Breast epithelium (tissue), 4 donors: ENCODE results near the gene SDF2. TPM values are rescaled to one million over a fixed set of nuclear protein-coding genes. Genes with fewer than 3 reads are reported as not detected.

Experiments
- DNase-seq, 2 donors: peaks; one replicate each; pipeline ENCODE4 v3.0.0-alpha.2; 2019; ENCODE audit warnings: low spot score in 2 of 2
- H3K27ac ChIP-seq, 2 donors: fragments of 200-600 bp; sonication (generic) in 1 of 2; one replicate each; pipeline ENCODE4 v1.5.1; 2016 to 2019; ENCODE audit warnings: mild to moderate bottlenecking in 1 of 2
- H3K27me3 ChIP-seq, 2 donors: fragments of 200-600 bp; sonication (generic) in 1 of 2; one replicate each; pipeline versions ENCODE4 v1.5.1 to v1.6.0; 2017 to 2019; ENCODE audit warnings: control low read depth in 1 of 2, mild to moderate bottlenecking in 1 of 2
- H3K36me3 ChIP-seq: fragments of 200-600 bp; one replicate; pipeline ENCODE4 v1.5.1; 2019
- H3K4me1 ChIP-seq, 2 donors: fragments of 200-600 bp; sonication (generic); one replicate each; pipeline ENCODE4 v1.5.1; 2016 to 2019; ENCODE audit warnings: control low read depth in 1 of 2
- H3K4me3 ChIP-seq, 3 donors: fragments of 200-600 bp; sonication (generic); 1 replicate in 2 of 3; 2 replicates in 1 of 3; pipeline ENCODE4 v1.5.1; 2016 to 2019; ENCODE audit warnings: mild to moderate bottlenecking in 3 of 3, moderate library complexity in 2 of 3
- H3K9me3 ChIP-seq, 2 donors: fragments of 200-600 bp; sonication (generic) in 1 of 2; one replicate each; pipeline ENCODE4 v1.5.1; 2016 to 2019; ENCODE audit warnings: control low read depth in 1 of 2
- CTCF ChIP-seq, 3 donors: fragments of 450-650 bp; IDR thresholded peaks; one replicate each; pipeline ENCODE4 v1.5.1; 2016 to 2017; ENCODE audit warnings: antibody characterized with exemption in 3 of 3, mild to moderate bottlenecking in 3 of 3, moderate library complexity in 3 of 3
- POLR2A ChIP-seq: fragments of 450-650 bp; IDR thresholded peaks from one replicate; pipeline ENCODE4 v1.6.1; 2016; ENCODE audit warnings: antibody characterized with exemption, mild to moderate bottlenecking, moderate library complexity
- POLR2AphosphoS5 ChIP-seq, 3 donors: sonication (generic); formaldehyde crosslinking; IDR thresholded peaks; one replicate each; pipeline ENCODE4 v1.6.1; 2017; ENCODE audit warnings: antibody characterized with exemption in 3 of 3
- intact Hi-C: fragments of 100-400 bp; cut with DNase I; formaldehyde crosslinking; loops from one replicate; pipeline ENCODE4 v1.15.1; 2023; ENCODE audit warnings: low total_unique reads
- total RNA-seq, 3 donors: library from RNA; depleted of rRNA; stranded (reverse); fragments of >200 nt; gene quantifications; one replicate each; pipeline ENCODE4 v1.1.0, GENCODE V29; 2016

SDF2 gene
- total RNA-seq, 3 donors from 2014 or later: 38.1 to 66.6 (median 54.1) TPM

GRCh38 chr17:28624148-28624547, 37.6 kb downstream of the SDF2 start:
- Histone ChIP-seq H3K9me3 (no peaks in the 10 kb centered on the region), H3K4me3 (no peak overlapping the region), H3K27ac (no peak overlapping the region), H3K27me3 (no peaks in the 10 kb centered on the region), H3K36me3 (peaks cover 29% of the 10 kb centered on the region), H3K4me1 (no peaks in the 10 kb centered on the region)
- no peak for DNase-seq
- TF ChIP-seq POLR2A: no peak
- intact Hi-C loops: no loop called here

- no peak for DNase-seq
- intact Hi-C loops: no loop called here
- H3K27ac ChIP-seq: no peak overlapping the region
- peaks cover 29% of the 10 kb centered on the region for H3K36me3 ChIP-seq
- TF ChIP-seq POLR2A (no peak), CTCF (IDR thresholded peaks at IDR 0.05) (no peak), POLR2AphosphoS5 (IDR thresholded peaks at IDR 0.05) (no peak)
- H3K9me3 ChIP-seq: no peaks in the 10 kb centered on the region
- H3K4me3 ChIP-seq: no peak overlapping the region
- H3K27me3 ChIP-seq: no peaks in the 10 kb centered on the region
- H3K4me1 ChIP-seq: no peaks in the 10 kb centered on the region
Measured at GRCh38 chr17:28623696-28624095, 38.0 kb downstream of the SDF2 start.

GRCh38 chr17:28622186-28622585, 39.5 kb downstream of the SDF2 start:
- intact Hi-C loops: no loop called here
- TF ChIP-seq CTCF (IDR thresholded peaks at IDR 0.05): no peak
- Histone ChIP-seq H3K27me3 (no peaks in the 10 kb centered on the region), H3K4me1 (no peaks in the 10 kb centered on the region), H3K36me3 (peaks cover 32% of the 10 kb centered on the region), H3K9me3 (no peaks in the 10 kb centered on the region), H3K4me3 (no peak overlapping the region), H3K27ac (no peak overlapping the region)
- DNase-seq: no peak

- Histone ChIP-seq H3K27ac (no peak overlapping the region), H3K4me1 (no peaks in the 10 kb centered on the region), H3K4me3 (no peak overlapping the region), H3K36me3 (peaks cover 47% of the 10 kb centered on the region), H3K9me3 (no peaks in the 10 kb centered on the region), H3K27me3 (no peaks in the 10 kb centered on the region)
- intact Hi-C loops: no loop called here
- TF ChIP-seq POLR2A: no peak
- TF ChIP-seq POLR2AphosphoS5 (IDR thresholded peaks at IDR 0.05): no peak
- no peak for TF ChIP-seq CTCF (IDR thresholded peaks at IDR 0.05)
- no peak for DNase-seq
Measured at GRCh38 chr17:28620010-28620409, 41.7 kb downstream of the SDF2 start.

GRCh38 chr17:28618464-28618863, 43.2 kb downstream of the SDF2 start:
- no peaks in the 10 kb centered on the region for H3K9me3 ChIP-seq
- intact Hi-C loops: no loop called here
- TF ChIP-seq CTCF (IDR thresholded peaks at IDR 0.05) (no peak), POLR2A (no peak), POLR2AphosphoS5 (IDR thresholded peaks at IDR 0.05) (no peak)
- H3K27me3 ChIP-seq: no peaks in the 10 kb centered on the region
- H3K4me1 ChIP-seq: no peaks in the 10 kb centered on the region
- H3K36me3 ChIP-seq: peaks cover 47% of the 10 kb centered on the region
- no peak overlapping the region for H3K4me3 ChIP-seq
- no peak overlapping the region for H3K27ac ChIP-seq
- DNase-seq: no peak

GRCh38 chr17:28616281-28616680, 45.4 kb downstream of the SDF2 start:
- intact Hi-C loops: no loop called here
- Histone ChIP-seq H3K36me3 (peaks cover 27% of the 10 kb centered on the region), H3K9me3 (no peaks in the 10 kb centered on the region), H3K27me3 (no peaks in the 10 kb centered on the region), H3K4me1 (no peaks in the 10 kb centered on the region), H3K27ac (no peak overlapping the region), H3K4me3 (no peak overlapping the region)
- DNase-seq: no peak
- TF ChIP-seq POLR2AphosphoS5 (IDR thresholded peaks at IDR 0.05) (no peak), POLR2A (no peak), CTCF (IDR thresholded peaks at IDR 0.05) (no peak)
